ENCODE data around the gene GABRR2.
"Not testable (repeated sequence)": the region's sequence is repeated elsewhere in the genome, so short reads cannot be mapped to it uniquely, and the experiment has no call there.

GABRR2 gene

DNA sequence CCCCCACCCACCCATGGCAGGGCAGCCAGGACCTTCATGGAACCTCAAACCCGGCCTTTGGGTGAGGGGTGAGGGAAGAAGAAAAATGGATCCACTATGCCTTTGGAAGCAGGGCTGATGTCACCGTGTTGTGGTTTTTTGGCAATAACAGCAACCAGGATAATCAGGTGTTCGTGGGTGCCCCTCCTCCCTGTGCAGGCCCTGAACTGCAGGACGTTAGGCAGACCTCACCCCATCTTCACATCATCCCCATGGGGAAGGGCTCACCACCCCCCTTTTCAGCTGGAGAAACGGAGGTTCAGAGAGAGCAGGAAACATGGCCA lies 3.6 kb downstream of the GABRR2 start:
- H3K9me3 Mint-ChIP-seq (ENCODE audit: low read depth) = no peaks in the 10 kb centered on the region
- no peaks in the 10 kb centered on the region for H3K27me3 Mint-ChIP-seq
- no peak overlapping the region for H3K4me3 Mint-ChIP-seq
- H3K27ac Mint-ChIP-seq = no peak overlapping the region
- no peaks in the 10 kb centered on the region for H3K4me1 Mint-ChIP-seq (ENCODE audit: low read depth)
- H3K36me3 Mint-ChIP-seq = peaks cover 5% of the 10 kb centered on the region

DNA sequence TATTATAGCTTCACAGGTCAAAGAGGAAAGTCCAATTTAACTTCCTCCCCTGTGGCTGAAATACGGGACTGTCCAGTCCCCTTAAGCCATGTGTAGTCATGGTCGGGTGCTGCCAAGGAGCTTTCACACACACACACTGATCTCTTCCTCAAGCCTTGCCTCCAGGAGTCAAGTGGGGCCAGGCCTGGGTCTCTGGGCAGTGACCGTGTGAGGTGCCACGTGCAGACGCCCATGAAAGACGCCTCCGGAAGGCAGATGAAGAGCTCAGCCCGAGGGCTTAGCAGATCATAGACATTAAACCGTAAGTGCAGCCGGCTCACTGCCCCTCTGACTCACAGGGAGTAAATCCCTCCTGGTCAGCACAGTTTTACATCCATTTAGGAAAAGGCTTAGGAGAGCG lies 4.2 kb downstream of the GABRR2 start:
- H3K27ac Mint-ChIP-seq = no peak overlapping the region

DNA sequence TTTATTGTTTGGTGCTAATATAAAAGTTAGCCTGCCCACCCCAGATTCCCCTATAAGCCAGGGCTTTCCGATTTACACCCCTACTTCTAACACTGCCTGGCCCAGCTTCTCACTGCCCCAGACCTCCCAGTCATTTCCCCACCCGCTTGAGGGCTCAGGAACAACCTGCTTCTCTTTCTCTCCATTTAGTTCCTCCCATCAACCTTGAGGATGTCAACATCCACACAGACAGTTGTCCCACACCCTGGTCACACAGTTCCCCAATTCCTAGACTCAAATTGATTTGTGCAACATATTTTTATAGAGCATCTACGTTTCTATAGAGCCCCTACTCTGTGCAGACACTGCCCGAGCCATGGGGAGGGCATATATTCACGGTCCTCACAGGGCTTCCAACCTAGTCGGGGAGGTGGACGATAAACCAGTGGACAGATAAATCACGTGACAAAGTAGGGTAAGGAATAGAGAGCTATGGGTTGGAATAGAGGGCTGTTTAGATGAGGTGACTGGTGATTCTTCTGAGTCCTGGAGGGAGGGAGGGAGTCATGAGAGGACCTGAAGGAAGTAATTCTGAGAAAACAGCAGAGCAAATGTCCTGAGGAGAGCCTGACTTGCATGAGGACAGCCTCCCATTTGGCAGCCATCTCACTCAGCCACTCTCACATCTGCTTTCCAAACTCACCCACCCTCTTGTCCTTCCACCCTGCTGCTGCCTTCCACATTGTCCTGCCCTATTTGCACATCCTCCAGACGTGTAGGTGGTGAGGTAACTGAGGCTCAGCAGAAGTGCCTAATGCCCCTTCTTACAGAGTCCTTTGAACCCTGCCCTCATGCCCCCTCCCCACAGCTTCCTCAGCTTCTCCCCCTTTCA lies 6.3 kb downstream of the GABRR2 start:
- no peaks in the 10 kb centered on the region for H3K9me3 Mint-ChIP-seq (ENCODE audit: low read depth)
- no peaks in the 10 kb centered on the region for H3K4me1 Mint-ChIP-seq (ENCODE audit: low read depth)
- H3K36me3 Mint-ChIP-seq = no peaks in the 10 kb centered on the region
- H3K27ac Mint-ChIP-seq = no peak overlapping the region
- no peak overlapping the region for H3K4me3 Mint-ChIP-seq
- H3K27me3 Mint-ChIP-seq = no peaks in the 10 kb centered on the region

More for the DNA sequence above, 4.2 kb downstream of the GABRR2 start:
- H3K4me3 Mint-ChIP-seq = no peak overlapping the region
- no peaks in the 10 kb centered on the region for H3K4me1 Mint-ChIP-seq (ENCODE audit: low read depth)
- H3K9me3 Mint-ChIP-seq (ENCODE audit: low read depth) = no peaks in the 10 kb centered on the region
- H3K36me3 Mint-ChIP-seq = peaks cover 2% of the 10 kb centered on the region
- no peaks in the 10 kb centered on the region for H3K27me3 Mint-ChIP-seq

DNA sequence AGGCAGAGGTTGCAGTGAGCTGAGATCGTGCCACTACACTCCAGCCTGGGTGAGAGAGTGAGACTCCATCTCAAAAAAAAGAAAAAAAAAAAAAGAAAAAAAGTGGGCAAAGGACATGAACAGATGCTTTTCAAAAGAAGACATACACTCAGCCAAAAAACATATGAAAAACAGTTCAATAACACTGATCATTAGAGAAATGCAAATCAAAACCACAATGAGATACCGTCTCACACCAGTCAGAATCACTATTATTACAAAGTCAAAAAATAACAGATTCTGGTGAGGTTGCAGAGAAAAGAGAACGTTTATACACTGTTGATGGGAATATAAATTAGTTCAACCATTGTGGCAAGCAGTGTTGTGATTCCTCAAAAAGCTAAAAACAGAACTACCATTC lies 10.6 kb downstream of the GABRR2 start:
- H3K27me3 Mint-ChIP-seq; H3K27ac Mint-ChIP-seq; H3K9me3 Mint-ChIP-seq (ENCODE audit: low read depth); H3K4me1 Mint-ChIP-seq (ENCODE audit: low read depth); H3K36me3 Mint-ChIP-seq; H3K4me3 Mint-ChIP-seq: not testable (repeated sequence)

DNA sequence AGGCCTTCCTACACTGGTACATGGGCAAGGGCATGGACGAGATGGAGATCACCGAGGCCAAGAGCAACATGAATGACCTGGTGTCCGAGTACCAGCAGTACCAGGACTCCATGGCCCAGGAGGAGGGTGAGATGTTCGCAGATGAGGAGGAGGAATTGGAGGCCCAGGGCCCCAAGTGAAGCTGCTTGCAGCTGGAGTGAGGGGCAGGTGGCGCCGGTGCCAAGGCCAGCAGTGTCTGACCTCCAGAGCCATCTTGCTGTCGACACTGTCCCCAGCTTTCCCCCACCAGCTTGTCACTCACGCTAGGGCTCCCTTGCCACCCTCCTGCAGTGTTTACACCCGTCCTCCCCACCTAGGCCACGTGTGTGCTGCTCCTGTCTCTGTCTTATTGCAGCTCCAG lies 12.2 kb downstream of the GABRR2 start:
- H3K36me3 Mint-ChIP-seq = peaks cover 2% of the 10 kb centered on the region
- peaks cover 10% of the 10 kb centered on the region for H3K4me1 Mint-ChIP-seq (ENCODE audit: low read depth)
- no peaks in the 10 kb centered on the region for H3K27me3 Mint-ChIP-seq
- H3K4me3 Mint-ChIP-seq = no peak overlapping the region
- no peaks in the 10 kb centered on the region for H3K9me3 Mint-ChIP-seq (ENCODE audit: low read depth)
- no peak overlapping the region for H3K27ac Mint-ChIP-seq

DNA sequence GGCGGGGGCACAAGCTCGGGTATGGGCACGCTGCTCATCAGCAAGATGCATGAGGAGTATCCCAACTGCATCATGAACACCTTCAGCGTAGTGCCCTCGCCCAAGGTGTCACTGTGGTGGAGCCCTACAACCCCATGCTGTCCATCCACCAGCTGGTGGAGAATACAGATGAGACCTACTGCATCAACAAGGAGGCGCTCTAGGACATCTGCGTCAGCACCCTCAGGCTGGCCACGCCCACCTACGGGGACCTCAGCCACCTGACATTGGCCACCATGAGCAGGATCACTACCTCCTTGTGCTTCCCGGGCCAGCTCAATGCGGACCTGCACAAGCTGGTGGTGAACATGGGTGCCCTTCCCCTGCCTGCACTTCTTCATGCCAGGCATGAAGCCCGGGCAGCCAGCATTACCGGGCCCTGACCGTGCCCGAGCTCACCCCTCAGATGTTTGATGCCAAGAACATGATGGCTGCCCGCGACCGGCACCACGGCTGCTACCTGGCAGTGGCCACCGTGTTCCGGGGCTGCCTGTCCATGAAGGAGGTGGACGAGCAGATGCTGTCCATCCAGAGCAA lies 12.8 kb downstream of the GABRR2 start:
- no peaks in the 10 kb centered on the region for H3K9me3 Mint-ChIP-seq (ENCODE audit: low read depth)
- H3K27me3 Mint-ChIP-seq = no peaks in the 10 kb centered on the region
- H3K4me1 Mint-ChIP-seq (ENCODE audit: low read depth) = peaks cover 13% of the 10 kb centered on the region
- no peak overlapping the region for H3K27ac Mint-ChIP-seq
- peaks cover 2% of the 10 kb centered on the region for H3K36me3 Mint-ChIP-seq
- H3K4me3 Mint-ChIP-seq = no peak overlapping the region

DNA sequence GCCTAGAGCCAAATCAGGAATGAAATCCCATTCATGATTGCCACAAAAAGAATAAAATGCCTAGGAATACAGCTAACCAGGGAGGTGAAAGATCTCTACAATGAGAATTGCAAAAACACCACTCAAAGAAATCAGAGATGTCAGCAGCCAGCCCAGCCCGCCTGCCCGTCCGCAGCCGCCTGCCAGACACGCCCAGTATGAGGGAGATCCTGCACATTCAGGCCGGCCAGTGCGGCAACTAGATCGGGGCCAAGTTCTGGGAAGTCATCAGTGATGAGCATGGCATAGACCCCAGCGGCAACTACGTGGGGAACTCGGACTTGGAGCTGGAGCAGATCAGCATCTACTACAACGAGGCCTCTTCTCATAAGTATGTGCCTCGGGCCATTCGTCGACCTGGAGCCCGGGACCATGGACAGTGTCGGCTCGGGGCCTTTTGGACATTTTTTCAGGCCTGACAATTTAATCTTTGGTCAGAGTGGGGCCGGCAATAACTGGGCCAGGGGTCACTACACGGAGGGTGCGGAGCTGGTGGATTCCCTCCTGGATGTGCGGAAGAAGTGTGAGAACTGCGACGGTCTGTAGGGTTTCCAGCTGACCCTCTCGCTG lies 13.4 kb downstream of the GABRR2 start:
- H3K4me3 Mint-ChIP-seq = no peak overlapping the region
- peaks cover 2% of the 10 kb centered on the region for H3K36me3 Mint-ChIP-seq
- no peak overlapping the region for H3K27ac Mint-ChIP-seq
- H3K4me1 Mint-ChIP-seq (ENCODE audit: low read depth) = peaks cover 13% of the 10 kb centered on the region
- no peaks in the 10 kb centered on the region for H3K9me3 Mint-ChIP-seq (ENCODE audit: low read depth)
- H3K27me3 Mint-ChIP-seq = no peaks in the 10 kb centered on the region

DNA sequence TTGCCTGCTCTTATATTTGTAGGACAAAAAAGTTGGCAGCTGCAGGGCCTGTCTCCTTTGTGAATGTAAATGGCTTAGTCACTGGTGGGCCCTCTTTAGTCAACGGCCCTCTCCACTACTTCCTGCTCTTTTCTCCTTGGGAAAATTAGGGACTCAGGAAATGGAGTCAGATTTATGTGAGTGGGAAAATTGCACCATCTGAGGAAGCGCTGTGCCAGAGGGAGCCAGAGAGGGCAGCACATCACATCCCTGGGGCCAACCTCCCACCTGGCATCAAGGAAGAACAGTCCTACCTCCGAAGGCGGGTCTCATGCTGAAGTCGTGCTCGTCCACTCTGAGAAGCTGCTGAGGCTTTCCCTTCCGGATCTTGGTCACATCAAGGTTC lies 15.6 kb downstream of the GABRR2 start:
- H3K27me3 Mint-ChIP-seq = no peaks in the 10 kb centered on the region
- no peak overlapping the region for H3K27ac Mint-ChIP-seq
- peaks cover 2% of the 10 kb centered on the region for H3K36me3 Mint-ChIP-seq
- no peak overlapping the region for H3K4me3 Mint-ChIP-seq
- H3K9me3 Mint-ChIP-seq (ENCODE audit: low read depth) = no peaks in the 10 kb centered on the region
- H3K4me1 Mint-ChIP-seq (ENCODE audit: low read depth) = peaks cover 13% of the 10 kb centered on the region

DNA sequence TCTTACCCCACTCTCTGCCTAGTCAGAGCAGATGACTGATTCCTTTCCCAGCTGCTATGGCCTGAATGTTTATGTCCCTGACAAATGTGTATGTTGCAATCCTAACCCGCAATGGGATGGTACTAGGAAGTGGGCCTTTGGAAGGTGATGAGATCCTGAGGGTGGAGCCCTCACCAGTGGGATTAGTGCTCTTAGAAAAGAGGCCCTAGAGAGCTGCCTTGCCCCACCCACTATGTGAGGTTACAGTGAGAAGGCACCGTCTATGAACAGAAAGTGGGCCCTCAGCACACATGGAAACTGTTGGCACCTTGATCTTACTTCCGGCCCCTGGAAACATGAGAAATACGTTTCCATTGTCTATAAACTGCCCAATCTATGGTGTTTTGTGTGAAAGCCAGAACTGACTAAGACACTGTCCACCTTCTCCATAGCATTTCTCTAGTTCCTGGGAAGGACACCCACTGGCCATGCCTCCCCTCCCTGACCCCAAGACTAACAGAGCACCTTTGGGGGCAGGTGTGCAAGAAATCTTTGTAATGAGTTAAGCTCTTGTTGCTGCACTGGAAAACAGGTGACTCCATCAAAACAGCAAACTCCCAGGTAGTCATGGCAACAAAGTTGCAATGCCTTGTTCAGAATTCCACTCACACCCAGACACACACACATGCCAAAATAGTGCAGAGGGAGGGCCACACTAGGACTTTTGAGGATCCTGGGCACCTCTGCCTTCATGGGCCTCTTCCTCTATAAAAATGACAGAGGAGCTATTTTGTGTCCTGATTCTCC lies 16.2 kb downstream of the GABRR2 start:
- H3K4me1 Mint-ChIP-seq (ENCODE audit: low read depth) = peaks cover 13% of the 10 kb centered on the region
- no peaks in the 10 kb centered on the region for H3K9me3 Mint-ChIP-seq (ENCODE audit: low read depth)
- peaks cover 2% of the 10 kb centered on the region for H3K36me3 Mint-ChIP-seq
- H3K27me3 Mint-ChIP-seq = no peaks in the 10 kb centered on the region
- peak overlapping the region; percentile 88 for H3K27ac Mint-ChIP-seq
- H3K4me3 Mint-ChIP-seq = no peak overlapping the region

DNA sequence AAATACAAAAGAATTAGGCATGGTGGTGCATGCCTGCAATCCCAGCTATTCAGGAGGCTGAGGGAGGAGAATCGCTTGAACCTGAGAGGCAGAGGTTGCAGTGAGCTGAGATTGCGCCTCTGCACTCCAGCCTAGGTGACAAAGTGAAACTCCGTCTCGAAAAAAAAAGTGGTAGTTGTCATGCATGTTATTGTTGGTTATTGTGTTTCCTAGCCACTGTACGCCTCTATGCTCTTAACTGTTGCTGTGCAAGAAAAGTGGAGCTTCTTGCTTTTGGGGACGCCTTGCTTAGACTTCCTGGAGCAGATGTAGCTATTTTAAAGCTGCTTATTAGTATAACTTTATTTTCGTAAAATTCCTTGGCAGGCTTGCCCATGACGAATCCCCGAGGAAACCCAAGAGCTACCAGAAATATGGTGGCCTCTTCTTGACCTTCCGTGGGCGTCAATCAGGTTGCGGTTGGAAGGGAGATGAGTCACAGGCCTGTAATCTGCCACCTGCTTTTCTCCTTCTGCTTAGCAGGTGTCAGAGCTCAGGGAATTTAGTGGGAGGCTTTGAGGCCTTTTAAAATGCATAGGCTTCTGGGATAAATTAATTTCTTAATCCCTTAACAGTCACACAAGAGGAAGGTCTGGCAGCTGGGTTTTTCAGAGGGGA lies 17.3 kb downstream of the GABRR2 start:
- peaks cover 13% of the 10 kb centered on the region for H3K4me1 Mint-ChIP-seq (ENCODE audit: low read depth)
- no peaks in the 10 kb centered on the region for H3K9me3 Mint-ChIP-seq (ENCODE audit: low read depth)
- no peaks in the 10 kb centered on the region for H3K27me3 Mint-ChIP-seq
- H3K27ac Mint-ChIP-seq = peak overlapping the region; percentile 88
- no peaks in the 10 kb centered on the region for H3K36me3 Mint-ChIP-seq
- peak overlapping the region; percentile 21 for H3K4me3 Mint-ChIP-seq

DNA sequence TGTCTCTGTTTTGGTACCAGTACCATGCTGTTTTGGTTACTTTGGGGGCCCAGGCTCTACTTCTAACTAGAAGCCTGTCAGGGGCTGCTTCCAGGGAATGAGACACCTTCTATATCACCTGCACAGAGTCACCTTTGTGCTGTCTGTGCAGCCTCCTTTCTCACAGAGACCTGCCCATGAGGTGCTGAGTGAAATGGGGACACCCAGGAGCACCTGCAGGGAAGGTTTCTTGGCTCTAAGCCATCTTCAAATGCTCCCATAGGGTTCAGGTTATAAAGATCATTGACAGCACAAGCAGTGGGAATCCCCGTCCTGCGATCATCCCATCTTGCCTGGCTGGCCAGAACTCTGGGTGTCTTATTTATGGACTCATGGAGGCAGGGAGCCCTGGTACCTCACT lies 19.1 kb downstream of the GABRR2 start:
- Mint-ChIP-seq H3K4me1 (ENCODE audit: low read depth) (peaks cover 13% of the 10 kb centered on the region), H3K27ac (no peak overlapping the region), H3K36me3 (no peaks in the 10 kb centered on the region), H3K9me3 (ENCODE audit: low read depth) (no peaks in the 10 kb centered on the region), H3K27me3 (no peaks in the 10 kb centered on the region), H3K4me3 (no peak overlapping the region)

DNA sequence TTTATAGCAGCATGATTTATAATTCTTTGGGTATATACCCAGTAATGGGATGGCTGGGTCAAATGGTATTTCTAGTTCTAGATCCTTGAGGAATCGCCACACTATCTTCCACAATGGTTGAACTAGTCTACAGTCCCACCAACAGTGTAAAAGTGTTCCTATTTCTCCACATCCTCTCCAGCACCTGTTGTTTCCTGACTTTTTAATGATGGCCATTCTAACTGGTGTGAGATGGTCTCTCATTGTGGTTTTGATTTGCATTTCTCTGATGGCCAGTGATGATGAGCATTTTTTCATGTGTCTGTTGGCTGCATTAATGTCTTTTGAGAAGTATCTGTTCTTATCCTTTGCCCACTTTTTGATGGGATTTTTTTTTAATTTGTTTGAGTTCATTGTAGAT lies 20.0 kb downstream of the GABRR2 start:
- not testable (repeated sequence) for H3K9me3 Mint-ChIP-seq (ENCODE audit: low read depth); H3K27me3 Mint-ChIP-seq; H3K36me3 Mint-ChIP-seq; H3K27ac Mint-ChIP-seq; H3K4me3 Mint-ChIP-seq
- peaks cover 13% of the 10 kb centered on the region for H3K4me1 Mint-ChIP-seq (ENCODE audit: low read depth)

DNA sequence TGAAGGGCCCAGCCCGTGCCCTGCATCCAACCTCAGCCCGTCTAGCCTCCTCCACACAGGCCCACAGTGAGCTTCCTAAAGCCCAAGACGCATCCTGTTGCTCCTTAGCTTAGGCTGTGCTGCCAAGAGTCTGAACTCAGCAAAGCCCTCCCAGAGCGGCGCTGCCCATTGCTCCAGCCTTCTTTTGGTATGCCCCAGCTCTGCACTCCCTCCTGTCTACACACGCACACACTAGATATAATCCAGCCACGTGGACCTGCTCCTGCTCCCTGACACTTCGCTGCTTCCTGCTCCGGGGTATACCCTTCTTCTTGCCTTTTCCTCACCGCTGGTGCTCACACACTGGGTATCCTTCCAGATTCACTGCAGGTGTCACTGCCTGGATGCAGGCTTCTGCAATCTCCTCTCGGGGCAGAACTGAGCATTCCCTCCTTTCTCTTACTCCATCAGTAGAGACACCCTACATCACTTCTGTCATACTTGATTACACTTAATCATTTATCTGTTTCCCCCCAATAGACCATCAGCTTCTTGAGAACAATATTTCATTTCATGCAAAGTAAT lies 23.8 kb downstream of the GABRR2 start:
- Mint-ChIP-seq H3K4me1 (ENCODE audit: low read depth) (no peaks in the 10 kb centered on the region), H3K36me3 (no peaks in the 10 kb centered on the region), H3K4me3 (no peak overlapping the region), H3K27me3 (no peaks in the 10 kb centered on the region), H3K27ac (no peak overlapping the region), H3K9me3 (ENCODE audit: low read depth) (no peaks in the 10 kb centered on the region)

DNA sequence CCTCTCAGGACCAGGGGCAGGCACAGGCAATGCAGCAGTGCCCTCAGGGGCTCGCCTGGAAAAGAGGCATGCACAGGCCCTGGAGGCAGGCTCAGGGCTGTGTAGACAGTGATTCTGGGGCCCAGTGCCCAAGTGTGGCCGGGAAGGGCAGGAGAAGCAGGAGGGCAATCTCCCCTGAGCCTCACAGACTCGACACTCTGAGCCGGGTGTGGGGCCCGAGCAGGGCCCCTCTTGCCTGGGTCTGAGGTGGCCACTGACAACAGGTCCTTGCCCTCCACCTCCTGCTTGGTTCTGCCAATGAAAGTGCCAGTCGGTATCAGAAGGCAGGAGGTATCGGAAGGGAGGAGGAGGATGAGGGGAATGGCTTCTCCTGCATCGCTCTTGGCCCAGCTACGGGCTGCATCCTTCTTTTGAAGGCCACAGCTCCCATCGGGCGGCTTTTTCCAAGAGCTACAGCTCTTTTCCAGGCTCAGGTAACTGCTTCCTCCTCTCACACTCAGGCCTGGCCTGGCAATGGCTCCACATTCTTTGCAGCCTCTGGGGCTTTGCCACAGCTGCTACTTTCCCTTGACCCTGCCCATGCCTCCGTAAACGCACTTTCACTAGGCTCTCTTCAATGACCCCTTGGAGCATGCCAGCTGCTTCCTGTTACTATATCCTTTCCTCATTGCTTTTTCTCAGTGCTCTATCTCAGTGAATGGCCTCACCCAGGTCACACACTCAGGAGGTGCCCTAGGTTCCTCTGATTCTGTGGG lies 24.5 kb downstream of the GABRR2 start:
- Mint-ChIP-seq H3K9me3 (ENCODE audit: low read depth) (no peaks in the 10 kb centered on the region), H3K4me3 (no peak overlapping the region), H3K27me3 (no peaks in the 10 kb centered on the region), H3K36me3 (no peaks in the 10 kb centered on the region), H3K27ac (no peak overlapping the region), H3K4me1 (ENCODE audit: low read depth) (no peaks in the 10 kb centered on the region)
